ENCODE results near the gene STRN4.

- no peak for TF ChIP-seq SUZ12 (IDR thresholded peaks at IDR 0.05)
- no peak for TF ChIP-seq NFRKB (IDR thresholded peaks at IDR 0.05)
- no peak for TF ChIP-seq ARNT (IDR thresholded peaks at IDR 0.05)
- no peak for TF ChIP-seq L3MBTL2 (conservative IDR thresholded peaks at IDR 0.05)
- no peak for TF ChIP-seq SP1 (IDR thresholded peaks at IDR 0.05)
- TF ChIP-seq FOXM1 (IDR thresholded peaks at IDR 0.05; ENCODE audit: borderline replicate concordance) = no peak
- TF ChIP-seq PKNOX1 (IDR thresholded peaks at IDR 0.05) = peak; percentile 62
- no peak for TF ChIP-seq ZNF384 (IDR thresholded peaks at IDR 0.05)
- TF ChIP-seq TARDBP (IDR thresholded peaks at IDR 0.05) = no peak
- TF ChIP-seq BHLHE40 (IDR thresholded peaks at IDR 0.05; ENCODE audit: borderline replicate concordance) = no peak
- TF ChIP-seq CTBP1 (IDR thresholded peaks at IDR 0.05; ENCODE audit: borderline replicate concordance) = no peak
- no peak for TF ChIP-seq HDGF (IDR thresholded peaks at IDR 0.05; ENCODE audit: borderline replicate concordance)
- TF ChIP-seq ELF4 (IDR thresholded peaks at IDR 0.05) = no peak
- TF ChIP-seq FOXK2 (IDR thresholded peaks at IDR 0.05) = no peak
Measured at GRCh38 chr19:46791944-46792343, 45.7 kb upstream of the STRN4 start.
